Activated T-helper 1 cell treated with anti-CD3 and anti-CD28 coated beads, Interleukin-12 subunit alpha, Interleukin-12 subunit beta, Interleukin-2, Interleukin-4 antibody, amounts not matched to agents 30 ng/mL and 10 ng/mL and 1 ng/mL, durations not matched to agents 14 hours and 24 hours and 36 hours (primary cell): Measurements from ENCODE around the gene C2. TPM values are rescaled to one million over a fixed set of nuclear protein-coding genes. Genes with fewer than 3 reads are reported as not detected.
"Not testable (repeated sequence)": the region's sequence is repeated elsewhere in the genome, so short reads cannot be mapped to it uniquely, and the experiment has no call there.

Experiments used
- DNase-seq: peaks from one replicate; pipeline ENCODE4 v3.0.0; 2021; ENCODE audit warnings: low spot score
- H3K27ac Mint-ChIP-seq: one replicate; pipeline ENCODE4 v1.8.0; 2021; ENCODE audit warnings: mild to moderate bottlenecking, mixed read lengths
- H3K27me3 Mint-ChIP-seq: one replicate; pipeline ENCODE4 v1.8.0; 2022; ENCODE audit warnings: mild to moderate bottlenecking, moderate library complexity, mixed read lengths; ENCODE audit not compliant: insufficient read depth
- H3K36me3 Mint-ChIP-seq: one replicate; pipeline ENCODE4 v1.8.0; 2021; ENCODE audit warnings: low read depth, mixed read lengths
- H3K4me1 Mint-ChIP-seq: one replicate; pipeline ENCODE4 v1.8.0; 2021; ENCODE audit warnings: low read depth, mixed read lengths
- H3K4me3 Mint-ChIP-seq: one replicate; pipeline ENCODE4 v1.8.0; 2021; ENCODE audit warnings: mild to moderate bottlenecking, moderate library complexity, mixed read lengths
- H3K9me3 Mint-ChIP-seq: one replicate; pipeline ENCODE4 v1.8.0; 2021; ENCODE audit warnings: mixed read lengths
- intact Hi-C: fragments of 100-400 bp; cut with micrococcal nuclease; formaldehyde crosslinking; loops from one replicate; pipeline ENCODE4 v1.15.1; 2024
- total RNA-seq: library from RNA; stranded (reverse); gene quantifications from 2 replicates; pipeline ENCODE4 v1.2.3, GENCODE V29; 2022

Gene C2
- total RNA-seq, 1 donor from 2014 or later: 1.6 TPM

DNA sequence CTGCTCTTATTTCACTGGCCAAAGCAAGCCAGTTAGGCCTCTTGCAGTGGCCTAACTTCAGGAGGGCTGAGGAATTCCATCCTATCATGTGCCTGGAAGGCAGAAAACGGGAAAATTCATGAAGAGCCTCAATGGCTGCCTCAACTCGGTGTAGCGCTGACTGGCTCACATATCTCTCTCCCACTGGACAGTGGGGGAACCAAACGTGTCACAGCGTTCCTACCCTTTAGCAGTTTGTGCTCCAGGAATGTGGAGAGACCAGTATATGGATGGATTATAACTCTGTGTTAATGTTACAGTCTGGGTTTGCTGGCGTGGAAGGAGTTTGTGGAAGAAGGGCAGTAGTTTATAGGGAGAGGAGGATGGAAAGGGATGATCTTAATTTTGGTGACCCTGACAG is 11.8 kb upstream of the C2 start:
- Mint-ChIP-seq H3K4me3 (no peak overlapping the region), H3K4me1 (no peaks in the 10 kb centered on the region), H3K27ac (no peak overlapping the region), H3K36me3 (no peaks in the 10 kb centered on the region), H3K27me3 (no peaks in the 10 kb centered on the region), H3K9me3 (no peaks in the 10 kb centered on the region)
- DNase-seq: no peak
- intact Hi-C loops: no loop called here

DNA sequence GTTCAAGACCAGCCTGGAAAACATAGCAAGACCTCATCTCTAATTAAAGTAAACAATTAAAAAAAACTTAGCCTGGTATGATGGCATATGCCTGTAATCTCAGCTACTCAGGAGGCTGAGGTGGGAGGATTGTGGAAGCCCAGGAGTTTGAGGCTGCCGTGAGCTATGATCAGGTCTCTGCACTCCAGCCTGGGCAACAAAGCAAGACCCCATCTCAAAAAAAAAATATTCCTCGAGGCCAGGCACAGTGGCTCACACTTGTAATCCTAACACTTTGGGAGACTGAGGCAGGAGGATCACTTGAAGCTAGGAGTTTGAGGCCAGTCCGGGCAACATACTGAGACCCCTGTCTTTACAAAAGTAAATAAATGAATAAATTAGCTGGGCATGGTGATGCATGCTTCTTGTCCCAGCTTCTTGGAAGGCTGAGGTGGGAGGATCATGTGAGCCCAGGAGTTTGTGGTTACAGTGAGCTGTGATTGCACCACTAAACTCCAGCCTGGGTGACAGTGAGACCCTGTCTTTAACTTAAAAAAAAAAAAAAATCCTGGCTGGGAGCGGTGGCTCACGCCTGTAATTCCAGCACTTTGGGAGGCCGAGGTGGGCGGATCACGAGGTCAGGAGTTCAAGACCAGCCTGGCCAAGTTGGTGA is 9.3 kb upstream of the C2 start:
- Mint-ChIP-seq H3K4me1 (no peaks in the 10 kb centered on the region), H3K4me3 (no peak overlapping the region), H3K36me3 (no peaks in the 10 kb centered on the region), H3K9me3 (no peaks in the 10 kb centered on the region), H3K27ac (no peak overlapping the region), H3K27me3 (no peaks in the 10 kb centered on the region)
- no peak for DNase-seq
- intact Hi-C loops: no loop called here

DNA sequence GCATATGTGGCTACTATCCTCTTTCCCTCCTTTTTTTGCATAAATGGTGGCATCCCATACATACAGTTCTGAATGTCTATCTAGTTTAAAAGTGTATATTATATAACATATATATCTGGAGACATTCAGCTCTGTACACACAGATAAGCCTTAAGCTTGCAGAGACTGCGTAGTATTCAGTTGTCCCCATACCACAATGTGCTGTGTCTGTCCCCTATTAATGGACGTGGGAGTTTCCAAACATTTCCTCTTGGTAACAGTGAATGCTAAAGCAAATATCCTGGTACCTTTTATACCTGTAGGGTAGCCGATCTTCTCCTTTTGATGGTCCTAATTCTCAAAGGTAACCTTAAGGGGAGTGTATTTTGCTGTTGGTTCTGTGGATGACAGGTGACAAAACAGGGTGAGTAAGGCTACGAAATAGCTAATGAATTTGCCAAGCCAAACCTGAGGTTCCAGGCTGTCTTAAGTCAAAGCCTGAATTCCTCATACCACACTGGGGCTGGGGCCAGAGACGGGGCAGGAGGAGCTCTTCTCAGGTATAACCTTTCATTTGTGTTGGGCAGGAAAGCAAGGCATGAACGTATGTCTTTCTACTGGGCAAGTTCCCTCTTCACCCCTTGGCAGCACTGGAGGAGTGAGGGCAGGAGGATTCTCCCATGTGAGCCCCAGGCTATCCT is 7.8 kb upstream of the C2 start:
- no peaks in the 10 kb centered on the region for H3K4me1 Mint-ChIP-seq
- H3K27me3 Mint-ChIP-seq: no peaks in the 10 kb centered on the region
- no peak for DNase-seq
- intact Hi-C loops: no loop called here
- no peaks in the 10 kb centered on the region for H3K36me3 Mint-ChIP-seq
- H3K4me3 Mint-ChIP-seq: no peak overlapping the region
- no peak overlapping the region for H3K27ac Mint-ChIP-seq
- H3K9me3 Mint-ChIP-seq: no peaks in the 10 kb centered on the region

DNA sequence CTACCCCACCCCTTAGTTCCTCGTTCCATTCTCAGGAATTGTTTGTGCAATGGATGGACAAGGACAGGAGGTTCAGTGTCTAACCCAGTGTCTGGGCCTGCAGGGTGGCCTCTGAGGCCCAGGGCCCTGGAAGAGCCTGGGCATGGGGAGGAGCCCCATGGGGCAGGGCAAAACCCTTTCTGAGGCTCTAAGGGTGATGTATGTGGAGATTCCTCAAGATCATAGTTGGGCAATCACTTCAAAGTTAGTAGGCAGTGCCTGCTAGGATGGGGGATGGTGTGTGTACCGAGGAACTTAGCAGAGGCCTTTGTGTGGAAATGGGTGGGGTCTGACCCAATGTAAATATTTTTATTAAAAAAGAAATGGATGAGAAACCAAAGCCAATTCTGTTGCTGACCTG is 6.7 kb upstream of the C2 start:
- no peaks in the 10 kb centered on the region for H3K9me3 Mint-ChIP-seq
- DNase-seq: no peak
- H3K27ac Mint-ChIP-seq: no peak overlapping the region
- intact Hi-C loops: no loop called here
- H3K27me3 Mint-ChIP-seq: no peaks in the 10 kb centered on the region
- H3K36me3 Mint-ChIP-seq: no peaks in the 10 kb centered on the region
- no peak overlapping the region for H3K4me3 Mint-ChIP-seq
- H3K4me1 Mint-ChIP-seq: no peaks in the 10 kb centered on the region

DNA sequence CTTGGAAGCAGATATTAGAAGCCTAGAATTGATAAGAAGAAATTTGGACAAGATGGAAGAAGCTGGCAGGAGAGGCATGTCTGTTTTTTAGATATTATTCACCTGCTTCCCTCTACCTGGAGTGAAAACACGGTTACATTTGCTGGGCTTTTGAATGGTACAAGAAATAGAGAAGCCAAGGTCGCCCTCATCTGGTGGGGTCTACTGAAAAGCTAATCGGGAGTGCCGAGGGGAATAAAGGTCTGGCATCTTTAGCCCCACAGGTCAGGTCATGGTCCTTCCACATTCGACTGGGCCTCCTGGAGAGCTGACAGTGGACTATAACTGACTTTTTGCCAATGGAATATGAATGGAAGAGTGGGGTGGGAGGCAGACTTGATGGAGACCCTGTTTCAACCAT is 4.6 kb upstream of the C2 start:
- H3K4me1 Mint-ChIP-seq: no peaks in the 10 kb centered on the region
- H3K27me3 Mint-ChIP-seq: peaks cover 7% of the 10 kb centered on the region
- H3K4me3 Mint-ChIP-seq: no peak overlapping the region
- no peak overlapping the region for H3K27ac Mint-ChIP-seq
- intact Hi-C loops: no loop called here
- no peak for DNase-seq
- no peaks in the 10 kb centered on the region for H3K9me3 Mint-ChIP-seq
- H3K36me3 Mint-ChIP-seq: no peaks in the 10 kb centered on the region

DNA sequence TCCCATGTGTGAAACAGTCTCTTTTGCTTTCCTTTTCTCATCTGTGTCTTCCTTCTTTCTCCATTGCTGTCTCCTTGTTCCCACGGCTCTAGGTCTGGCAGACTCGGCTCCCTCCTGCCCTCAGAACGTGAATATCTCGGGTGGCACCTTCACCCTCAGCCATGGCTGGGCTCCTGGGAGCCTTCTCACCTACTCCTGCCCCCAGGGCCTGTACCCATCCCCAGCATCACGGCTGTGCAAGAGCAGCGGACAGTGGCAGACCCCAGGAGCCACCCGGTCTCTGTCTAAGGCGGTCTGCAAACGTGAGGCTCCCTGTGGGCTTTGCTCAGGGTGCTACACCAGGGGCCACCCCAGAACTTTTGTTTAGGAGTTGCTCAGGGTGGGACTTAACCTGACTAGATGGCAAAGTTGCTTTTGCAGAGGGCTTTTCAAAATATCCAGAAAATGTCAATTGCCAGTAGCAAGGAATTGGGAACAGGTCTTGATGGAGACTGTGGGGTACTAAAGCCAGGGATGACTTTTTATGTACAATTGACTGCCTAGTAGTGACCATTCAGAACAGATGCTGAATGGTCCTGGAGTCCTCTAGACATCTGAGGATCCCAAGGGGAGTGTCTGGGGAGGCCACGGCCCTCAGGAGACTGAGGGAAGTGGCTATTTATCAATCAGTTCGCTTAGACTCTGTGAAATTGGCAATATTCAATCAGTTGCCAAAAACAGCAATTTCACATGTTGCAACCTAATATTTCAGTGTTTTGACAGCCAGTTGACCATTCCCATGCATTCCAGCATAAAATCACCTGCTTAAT is 550 bp downstream of the C2 start:
- Mint-ChIP-seq H3K4me1 (no peaks in the 10 kb centered on the region), H3K36me3 (no peaks in the 10 kb centered on the region), H3K27ac (no peak overlapping the region), H3K9me3 (no peaks in the 10 kb centered on the region), H3K27me3 (peaks cover 7% of the 10 kb centered on the region), H3K4me3 (no peak overlapping the region)
- no peak for DNase-seq
- intact Hi-C loops: no loop called here

- no peak overlapping the region for H3K27ac Mint-ChIP-seq
- no peaks in the 10 kb centered on the region for H3K4me1 Mint-ChIP-seq
- H3K4me3 Mint-ChIP-seq: no peak overlapping the region
- no peaks in the 10 kb centered on the region for H3K36me3 Mint-ChIP-seq
- H3K9me3 Mint-ChIP-seq: no peaks in the 10 kb centered on the region
- peaks cover 7% of the 10 kb centered on the region for H3K27me3 Mint-ChIP-seq
- no peak for DNase-seq
- intact Hi-C loops: no loop called here
Observed at GRCh38 chr6:31928672-31928939, 1.1 kb downstream of the C2 start.

DNA sequence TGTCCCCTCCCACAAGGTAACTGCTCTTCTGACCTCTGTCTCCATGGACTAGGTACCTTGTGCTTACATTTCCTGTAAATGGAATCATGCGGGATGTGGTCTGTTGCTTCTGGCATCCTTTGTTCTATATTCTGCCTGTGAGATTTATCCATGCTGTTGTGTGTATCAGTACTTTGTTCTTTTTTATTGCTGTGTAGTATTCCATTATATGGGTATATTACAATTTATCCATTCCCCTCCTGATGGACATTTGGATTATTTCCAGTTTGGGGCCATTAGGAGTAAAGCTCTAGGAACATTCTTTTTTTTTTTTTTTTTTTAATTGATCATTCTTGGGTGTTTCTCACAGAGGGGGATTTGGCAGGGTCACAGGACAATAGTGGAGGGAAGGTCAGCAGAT is 3.4 kb downstream of the C2 start:
- no peaks in the 10 kb centered on the region for H3K36me3 Mint-ChIP-seq
- H3K27ac Mint-ChIP-seq: no peak overlapping the region
- no peaks in the 10 kb centered on the region for H3K9me3 Mint-ChIP-seq
- DNase-seq: no peak
- no peak overlapping the region for H3K4me3 Mint-ChIP-seq
- intact Hi-C loops: no loop called here
- H3K27me3 Mint-ChIP-seq: peaks cover 7% of the 10 kb centered on the region
- no peaks in the 10 kb centered on the region for H3K4me1 Mint-ChIP-seq

DNA sequence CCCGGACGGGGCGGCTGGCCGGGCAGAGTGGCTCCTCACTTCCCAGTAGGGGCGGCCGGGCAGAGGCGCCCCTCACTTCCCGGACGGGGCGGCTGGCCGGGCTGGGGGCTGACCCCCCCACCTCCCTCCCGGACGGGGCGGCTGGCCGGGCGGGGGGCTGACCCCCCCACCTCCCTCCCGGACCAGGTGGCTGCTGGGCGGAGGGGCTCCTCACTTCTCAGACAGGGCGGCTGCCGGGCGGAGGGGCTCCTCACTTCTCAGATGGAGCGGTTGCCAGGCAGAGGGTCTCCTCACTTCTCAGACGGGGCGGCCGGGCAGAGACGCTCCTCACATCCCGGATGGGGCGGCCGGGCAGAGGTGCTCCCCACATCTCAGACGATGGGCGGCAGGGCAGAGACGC is 4.6 kb downstream of the C2 start:
- intact Hi-C loops, H3K4me3 Mint-ChIP-seq, H3K27me3 Mint-ChIP-seq, H3K36me3 Mint-ChIP-seq, DNase-seq, H3K27ac Mint-ChIP-seq, H3K9me3 Mint-ChIP-seq, H3K4me1 Mint-ChIP-seq: not testable (repeated sequence)

- Mint-ChIP-seq H3K4me3 (no peak overlapping the region), H3K27ac (no peak overlapping the region), H3K27me3 (no peaks in the 10 kb centered on the region), H3K4me1 (no peaks in the 10 kb centered on the region), H3K36me3 (no peaks in the 10 kb centered on the region), H3K9me3 (no peaks in the 10 kb centered on the region)
- no peak for DNase-seq
- intact Hi-C loops: no loop called here
Observed at GRCh38 chr6:31933537-31933936, 6.0 kb downstream of the C2 start.

DNA sequence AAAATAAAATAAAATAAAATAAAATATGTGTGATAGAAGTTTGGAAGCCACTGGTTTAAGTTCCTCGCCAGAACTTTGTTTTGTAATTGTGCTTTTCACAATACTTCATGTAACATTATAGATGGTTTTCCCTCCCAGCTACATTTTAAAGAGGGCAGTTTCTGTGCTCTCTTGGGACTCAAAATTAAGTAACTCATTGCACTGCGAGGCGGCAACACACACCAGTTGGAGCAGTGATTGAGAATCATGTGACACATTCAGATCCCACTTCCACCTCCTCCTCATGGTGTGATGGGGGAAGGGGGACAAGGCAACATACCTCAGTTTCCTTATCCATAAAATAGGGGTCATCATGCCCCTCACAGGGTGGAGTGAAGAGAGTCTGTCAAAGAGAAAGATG is 7.5 kb downstream of the C2 start:
- Mint-ChIP-seq H3K4me1 (no peaks in the 10 kb centered on the region), H3K36me3 (no peaks in the 10 kb centered on the region), H3K9me3 (no peaks in the 10 kb centered on the region)

DNA sequence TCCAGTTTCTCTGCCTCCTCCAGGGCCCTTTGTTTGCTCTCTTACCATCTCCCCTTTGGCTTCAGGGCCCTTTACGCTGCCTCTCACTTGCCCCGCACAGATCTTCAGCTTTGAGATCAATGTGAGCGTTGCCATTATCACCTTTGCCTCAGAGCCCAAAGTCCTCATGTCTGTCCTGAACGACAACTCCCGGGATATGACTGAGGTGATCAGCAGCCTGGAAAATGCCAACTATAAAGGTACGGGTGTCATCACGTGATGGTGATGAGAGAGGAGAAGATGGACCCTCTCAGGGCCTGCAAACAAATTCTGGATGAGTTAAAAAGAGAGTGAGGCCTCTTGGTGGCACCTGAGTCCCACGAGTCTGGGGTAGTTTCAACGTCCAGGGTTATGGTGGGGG is 8.3 kb downstream of the C2 start:
- Mint-ChIP-seq H3K36me3 (no peaks in the 10 kb centered on the region), H3K9me3 (no peaks in the 10 kb centered on the region), H3K27me3 (peaks cover 2% of the 10 kb centered on the region), H3K4me3 (no peak overlapping the region), H3K4me1 (no peaks in the 10 kb centered on the region), H3K27ac (no peak overlapping the region)
- no peak for DNase-seq
- intact Hi-C loops: no loop called here

More for the DNA sequence above, 7.5 kb downstream of the C2 start:
- no peak for DNase-seq
- intact Hi-C loops: no loop called here
- peaks cover 2% of the 10 kb centered on the region for H3K27me3 Mint-ChIP-seq
- H3K27ac Mint-ChIP-seq: no peak overlapping the region
- H3K4me3 Mint-ChIP-seq: no peak overlapping the region

DNA sequence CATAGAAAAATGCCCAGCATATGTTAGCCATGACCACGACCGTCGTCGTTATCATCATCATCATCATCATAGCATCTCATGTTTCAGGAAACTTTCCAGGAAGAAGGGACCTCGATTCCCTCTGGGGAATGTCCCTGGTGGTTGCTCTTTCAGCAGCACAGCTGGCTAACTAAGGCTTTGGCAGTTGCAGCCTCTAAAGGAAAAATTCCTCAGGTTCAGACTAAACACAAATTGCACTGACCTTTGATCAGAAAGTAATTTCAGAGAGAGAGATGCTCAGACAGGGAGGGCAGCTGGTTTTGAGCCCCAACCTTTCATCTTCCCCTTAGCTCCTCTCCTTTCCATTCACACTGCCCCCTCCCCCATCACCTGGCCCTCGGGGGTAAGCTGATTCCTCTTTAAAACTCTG is 12.7 kb downstream of the C2 start:
- peaks cover 2% of the 10 kb centered on the region for H3K27me3 Mint-ChIP-seq
- peaks cover 2% of the 10 kb centered on the region for H3K4me1 Mint-ChIP-seq
- no peaks in the 10 kb centered on the region for H3K9me3 Mint-ChIP-seq
- intact Hi-C loops: no loop called here
- no peaks in the 10 kb centered on the region for H3K36me3 Mint-ChIP-seq
- no peak for DNase-seq
- no peak overlapping the region for H3K27ac Mint-ChIP-seq
- H3K4me3 Mint-ChIP-seq: no peak overlapping the region
